ENCODE results near the gene SRGN.

DNA sequence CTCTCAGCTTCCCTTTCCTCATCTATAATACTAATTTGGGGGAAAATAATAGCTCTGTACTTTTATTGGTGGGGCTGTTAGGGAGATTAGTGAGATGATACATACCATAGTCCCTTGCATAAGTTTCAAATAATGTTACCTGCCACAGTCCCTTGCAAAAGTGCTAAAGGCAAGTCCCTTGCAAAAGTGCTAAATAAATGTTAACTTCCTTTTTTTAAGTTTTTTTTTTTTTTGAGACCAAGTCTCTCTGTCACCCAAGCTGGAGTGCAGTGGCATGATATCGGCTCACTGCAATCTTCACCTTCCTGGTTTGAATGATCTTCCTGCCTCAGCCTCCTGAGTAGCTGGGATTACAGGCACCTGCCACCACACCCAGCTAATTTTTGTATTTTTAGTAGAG lies 43.4 kb upstream of the SRGN start:
- TF ChIP-seq EP300 (IDR thresholded peaks at IDR 0.05; ENCODE audit: borderline replicate concordance) (no peak), TCF12 (IDR thresholded peaks at IDR 0.05; ENCODE audit: low read depth) (no peak), RAD21 (IDR thresholded peaks at IDR 0.05; ENCODE audit: low read depth) (no peak), ZBTB7A (IDR thresholded peaks at IDR 0.05; ENCODE audit: low read depth) (no peak), TEAD4 (IDR thresholded peaks at IDR 0.05) (no peak), TAF1 (IDR thresholded peaks at IDR 0.05; ENCODE audit: low read depth) (no peak), YY1 (IDR thresholded peaks at IDR 0.05; ENCODE audit: low read depth) (no peak), CREB1 (IDR thresholded peaks at IDR 0.05; ENCODE audit: low read depth) (no peak), CEBPB (IDR thresholded peaks at IDR 0.05) (no peak)
- TF ChIP-seq, protein P1, sequence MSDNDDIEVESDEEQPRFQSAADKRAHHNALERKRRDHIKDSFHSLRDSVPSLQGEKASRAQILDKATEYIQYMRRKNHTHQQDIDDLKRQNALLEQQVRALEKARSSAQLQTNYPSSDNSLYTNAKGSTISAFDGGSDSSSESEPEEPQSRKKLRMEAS (IDR thresholded peaks at IDR 0.05) = no peak
- TF ChIP-seq, protein P2, sequence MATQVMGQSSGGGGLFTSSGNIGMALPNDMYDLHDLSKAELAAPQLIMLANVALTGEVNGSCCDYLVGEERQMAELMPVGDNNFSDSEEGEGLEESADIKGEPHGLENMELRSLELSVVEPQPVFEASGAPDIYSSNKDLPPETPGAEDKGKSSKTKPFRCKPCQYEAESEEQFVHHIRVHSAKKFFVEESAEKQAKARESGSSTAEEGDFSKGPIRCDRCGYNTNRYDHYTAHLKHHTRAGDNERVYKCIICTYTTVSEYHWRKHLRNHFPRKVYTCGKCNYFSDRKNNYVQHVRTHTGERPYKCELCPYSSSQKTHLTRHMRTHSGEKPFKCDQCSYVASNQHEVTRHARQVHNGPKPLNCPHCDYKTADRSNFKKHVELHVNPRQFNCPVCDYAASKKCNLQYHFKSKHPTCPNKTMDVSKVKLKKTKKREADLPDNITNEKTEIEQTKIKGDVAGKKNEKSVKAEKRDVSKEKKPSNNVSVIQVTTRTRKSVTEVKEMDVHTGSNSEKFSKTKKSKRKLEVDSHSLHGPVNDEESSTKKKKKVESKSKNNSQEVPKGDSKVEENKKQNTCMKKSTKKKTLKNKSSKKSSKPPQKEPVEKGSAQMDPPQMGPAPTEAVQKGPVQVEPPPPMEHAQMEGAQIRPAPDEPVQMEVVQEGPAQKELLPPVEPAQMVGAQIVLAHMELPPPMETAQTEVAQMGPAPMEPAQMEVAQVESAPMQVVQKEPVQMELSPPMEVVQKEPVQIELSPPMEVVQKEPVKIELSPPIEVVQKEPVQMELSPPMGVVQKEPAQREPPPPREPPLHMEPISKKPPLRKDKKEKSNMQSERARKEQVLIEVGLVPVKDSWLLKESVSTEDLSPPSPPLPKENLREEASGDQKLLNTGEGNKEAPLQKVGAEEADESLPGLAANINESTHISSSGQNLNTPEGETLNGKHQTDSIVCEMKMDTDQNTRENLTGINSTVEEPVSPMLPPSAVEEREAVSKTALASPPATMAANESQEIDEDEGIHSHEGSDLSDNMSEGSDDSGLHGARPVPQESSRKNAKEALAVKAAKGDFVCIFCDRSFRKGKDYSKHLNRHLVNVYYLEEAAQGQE (IDR thresholded peaks at IDR 0.05; ENCODE audit: low read depth) = no peak
